ENCODE measurements around the gene MESP2. TPM values are rescaled to one million over a fixed set of nuclear protein-coding genes. Genes with fewer than 3 reads are reported as not detected.

The MESP2 gene
- total RNA-seq, 4 donors from 2014 or later = 0.59 to 2.4 (median 0.83) TPM; not detected in 1

DNA sequence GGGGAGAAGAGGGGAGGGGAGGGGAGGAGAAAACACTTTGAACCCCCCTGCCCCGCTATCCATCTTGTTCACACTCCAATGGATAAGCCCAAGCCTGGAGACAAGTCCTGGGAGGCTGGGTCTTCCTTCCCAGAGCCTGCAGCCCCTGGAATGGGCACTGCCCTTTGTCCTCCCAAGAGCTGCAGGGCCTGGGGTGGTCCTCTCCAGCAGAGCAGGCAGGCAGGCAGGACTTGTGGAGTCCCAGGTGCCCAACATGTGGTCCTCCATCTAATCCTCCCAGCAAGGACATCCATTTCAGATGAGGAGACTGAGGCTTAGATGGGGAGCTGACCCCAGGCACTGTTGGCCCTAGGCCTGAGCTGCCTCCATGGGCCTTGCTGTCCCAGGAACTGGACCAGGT lies 10.4 kb upstream of the MESP2 start:
- H3K27ac ChIP-seq = no peak overlapping the region
- no peak overlapping the region for H3K4me3 ChIP-seq
- 0 to 38% methylated on average over 1 of the region's 1 CpG for WGBS, 2 donors
- TF ChIP-seq CTCF (IDR thresholded peaks at IDR 0.05) = no peak
- TF ChIP-seq POLR2A (IDR thresholded peaks at IDR 0.05) = no peak
- no peaks in the 10 kb centered on the region for H3K36me3 ChIP-seq
- no peaks in the 10 kb centered on the region for H3K27me3 ChIP-seq
- H3K4me1 ChIP-seq = peaks cover 0 to 37% (median 3%) of the 10 kb centered on the region in 3 donors
- DNase-seq = no peak
- intact Hi-C loops (cut with DNase I) = loop anchor here (10.0 kb wide), 1 partner anchor 319 kb away; no protein-coding TSS in a partner anchor
- H3K9me3 ChIP-seq = no peaks in the 10 kb centered on the region

DNA sequence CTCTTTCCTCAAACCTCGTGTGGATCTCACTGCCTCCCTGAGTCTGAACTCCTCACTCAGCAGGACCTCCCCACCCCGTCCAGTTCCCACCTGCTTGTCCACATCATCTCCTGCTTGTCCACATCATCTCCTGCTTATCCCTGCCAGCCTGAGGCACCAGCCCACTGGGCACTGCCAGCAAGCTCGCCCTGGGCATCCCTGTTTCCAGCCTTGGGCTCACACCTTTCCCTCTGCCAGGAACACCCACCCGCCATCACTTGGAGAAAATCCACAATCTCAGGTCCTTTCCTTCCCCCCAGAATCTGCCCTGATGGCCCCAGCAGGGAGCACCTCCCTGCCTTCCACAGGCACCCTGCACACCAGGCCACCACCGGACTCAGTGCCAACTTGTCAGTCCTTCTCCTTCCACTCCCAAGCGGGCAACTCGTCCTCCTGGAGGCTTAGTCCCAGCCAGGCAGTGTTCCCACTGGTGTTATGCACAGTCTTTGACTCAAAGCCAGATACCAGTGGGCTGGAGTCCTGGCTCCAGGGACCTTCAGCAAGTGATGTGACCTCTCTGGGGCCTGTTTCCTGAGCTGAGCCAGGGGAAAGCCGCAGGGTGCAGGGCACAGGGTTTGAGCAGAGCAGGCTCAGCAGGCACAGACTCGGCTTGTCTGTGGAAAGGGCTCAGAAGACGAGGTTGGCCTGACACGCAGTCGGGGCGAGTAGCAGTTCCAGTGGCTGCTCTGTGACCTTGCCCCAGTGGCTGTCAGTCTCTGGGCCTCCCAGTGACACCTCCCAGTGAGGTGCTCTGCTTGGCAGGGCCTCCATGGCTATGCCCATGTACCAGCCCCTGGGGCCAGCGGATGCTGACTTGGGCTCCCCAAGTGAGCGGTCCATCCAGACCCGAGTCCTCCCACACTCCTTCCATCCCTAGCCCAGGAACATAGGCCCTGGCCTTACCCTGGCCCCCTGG lies 9.5 kb upstream of the MESP2 start:
- no peaks in the 10 kb centered on the region for H3K27me3 ChIP-seq
- intact Hi-C loops (cut with DNase I) = loop anchor here (10.0 kb wide), 1 partner anchor 318 kb away; no protein-coding TSS in a partner anchor
- no peak for DNase-seq
- H3K27ac ChIP-seq = no peak overlapping the region
- H3K9me3 ChIP-seq = no peaks in the 10 kb centered on the region
- H3K36me3 ChIP-seq = no peaks in the 10 kb centered on the region
- TF ChIP-seq CTCF (IDR thresholded peaks at IDR 0.05) (no peak), POLR2A (IDR thresholded peaks at IDR 0.05) (no peak)
- peaks cover 0 to 28% (median 3%) of the 10 kb centered on the region in 3 donors for H3K4me1 ChIP-seq
- H3K4me3 ChIP-seq = no peak overlapping the region
- 67 to 77% methylated on average over 7 of the region's 16 CpGs for WGBS, 2 donors

DNA sequence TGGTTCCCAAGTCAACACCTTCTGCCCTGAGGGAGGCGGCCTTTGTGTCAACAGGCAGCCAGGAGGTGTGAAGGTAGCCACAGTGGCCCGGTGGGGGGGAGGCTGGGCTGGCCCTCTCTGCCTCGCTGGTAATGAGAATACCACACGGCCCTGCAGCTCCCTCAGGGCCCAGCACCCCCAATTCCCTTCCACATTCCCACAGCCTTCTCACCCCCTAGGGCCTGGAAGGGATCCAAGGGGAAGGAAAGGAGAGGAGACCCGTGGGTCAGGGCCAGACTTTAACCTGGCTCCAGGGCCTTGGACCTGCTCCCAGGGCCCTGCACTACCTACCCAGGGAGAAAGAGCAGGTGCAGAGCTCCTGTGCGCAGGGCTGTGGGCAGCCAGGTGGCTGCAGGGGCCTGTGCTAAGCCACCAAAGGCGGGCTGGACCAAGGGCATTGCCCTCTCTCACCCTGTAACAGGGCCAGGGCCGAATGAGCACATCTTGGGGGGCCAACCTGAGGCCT lies 8.7 kb upstream of the MESP2 start:
- DNase-seq = no peak
- WGBS, 2 donors = 54 to 100% methylated on average over 2 to 3 of the region's 8 CpGs
- Histone ChIP-seq H3K36me3 (no peaks in the 10 kb centered on the region), H3K27me3 (no peaks in the 10 kb centered on the region), H3K9me3 (no peaks in the 10 kb centered on the region), H3K4me3 (no peak overlapping the region), H3K4me1 (peaks cover 0 to 22% (median 0%) of the 10 kb centered on the region in 3 donors), H3K27ac (no peak overlapping the region)
- intact Hi-C loops (cut with DNase I) = loop anchor here (10.0 kb wide), 1 partner anchor 317 kb away; no protein-coding TSS in a partner anchor
- TF ChIP-seq POLR2A (IDR thresholded peaks at IDR 0.05) (no peak), CTCF (IDR thresholded peaks at IDR 0.05) (no peak)

DNA sequence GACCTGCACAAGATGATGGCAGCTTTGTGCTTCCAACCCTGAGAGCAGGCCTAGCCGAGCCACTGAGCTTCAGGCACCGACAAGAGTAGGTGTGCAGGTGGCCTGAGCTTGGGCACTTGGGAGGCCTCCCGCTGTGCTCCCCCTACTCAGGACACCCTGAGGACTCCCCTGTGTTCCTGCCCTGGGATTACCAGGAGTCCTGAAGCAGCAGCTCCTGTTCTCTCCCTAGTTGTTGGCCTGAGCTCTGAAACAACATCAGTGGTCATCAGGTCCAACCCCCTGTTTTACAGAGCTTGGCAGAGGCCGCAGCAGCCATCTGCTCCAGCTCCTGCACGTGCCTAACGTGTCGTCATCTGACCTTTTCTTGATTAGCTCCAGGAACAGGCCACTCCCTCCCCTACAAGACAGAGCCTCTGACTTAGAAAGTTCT lies 8.0 kb upstream of the MESP2 start:
- Histone ChIP-seq H3K27me3 (no peaks in the 10 kb centered on the region), H3K4me1 (peaks cover 0 to 27% (median 0%) of the 10 kb centered on the region in 3 donors), H3K9me3 (no peaks in the 10 kb centered on the region), H3K27ac (no peak overlapping the region), H3K36me3 (no peaks in the 10 kb centered on the region), H3K4me3 (no peak overlapping the region)
- intact Hi-C loops (cut with DNase I) = loop anchor here (10.0 kb wide), 1 partner anchor 317 kb away; no protein-coding TSS in a partner anchor
- no peak for DNase-seq
- TF ChIP-seq CTCF (IDR thresholded peaks at IDR 0.05) (no peak), POLR2A (IDR thresholded peaks at IDR 0.05) (no peak)
- 48 to 77% methylated on average over 4 to 6 of the region's 7 CpGs for WGBS, 2 donors

GRCh38 chr15:89769366-89769765 lies 6.8 kb upstream of the MESP2 start:
- Histone ChIP-seq H3K4me1 (peaks cover 0 to 40% (median 4%) of the 10 kb centered on the region in 3 donors), H3K36me3 (no peaks in the 10 kb centered on the region), H3K27ac (no peak overlapping the region), H3K9me3 (no peaks in the 10 kb centered on the region), H3K4me3 (no peak overlapping the region), H3K27me3 (no peaks in the 10 kb centered on the region)
- WGBS, 2 donors = 78 to 79% methylated on average over 3 of the region's 3 CpGs
- intact Hi-C loops (cut with DNase I) = loop anchor here (10.0 kb wide), 1 partner anchor 315 kb away; no protein-coding TSS in a partner anchor
- DNase-seq = no peak
- TF ChIP-seq POLR2A (IDR thresholded peaks at IDR 0.05) (no peak), CTCF (IDR thresholded peaks at IDR 0.05) (no peak)

Measured in esophagus squamous epithelium (tissue), 5 donors.